Upper lobe of right lung (tissue), 1 donor: ENCODE measurements around the gene RAD51B. TPM values are rescaled to one million over a fixed set of nuclear protein-coding genes. Genes with fewer than 3 reads are reported as not detected.

Source experiments
- ATAC-seq: fragments of 200-7000 bp; cut with Tn5 transposase; one replicate; pipeline ENCODE4 v1.9.1; 2020; ENCODE audit warnings: mild to moderate bottlenecking, moderate library complexity
- DNase-seq: peaks from one replicate; pipeline ENCODE4 v3.0.0-alpha.2; 2020
- H3K27ac ChIP-seq: fragments of 200-600 bp; one replicate; pipeline ENCODE4 v1.8.0; 2022
- H3K27me3 ChIP-seq: fragments of 200-600 bp; one replicate; pipeline ENCODE4 v1.8.0; 2022; ENCODE audit warnings: mild to moderate bottlenecking
- H3K36me3 ChIP-seq: fragments of 200-600 bp; one replicate; pipeline ENCODE4 v1.8.0; 2022
- H3K4me1 ChIP-seq: fragments of 200-600 bp; one replicate; pipeline ENCODE4 v1.8.0; 2022
- H3K4me3 ChIP-seq: fragments of 200-600 bp; one replicate; pipeline ENCODE4 v1.8.0; 2022; ENCODE audit warnings: mild to moderate bottlenecking
- H3K9me3 ChIP-seq: fragments of 200-600 bp; one replicate; pipeline ENCODE4 v1.8.0; 2022
- CTCF ChIP-seq: fragments of 200-600 bp; IDR thresholded peaks from one replicate; pipeline ENCODE4 v1.8.0; 2022; ENCODE audit warnings: antibody characterized with exemption
- intact Hi-C: fragments of 100-400 bp; cut with DNase I; formaldehyde crosslinking; loops from one replicate; pipeline ENCODE4 v1.11.0; 2022
- total RNA-seq: library from RNA; stranded (reverse); fragmentation: NEBNext Ultra II Directional; extraction: Animal tissue kit (Norgen Biotek cat#: 25700); gene quantifications from one replicate; pipeline ENCODE4 v1.2.1, GENCODE V29; 2021
- donor health status: DM: no; HTN: yes; CAD: no; lungs with severe emphysema.

Gene RAD51B
- total RNA-seq, 1 donor from 2014 or later: 11.5 TPM

GRCh38 chr14:68520637-68521556 is 701.3 kb downstream of the RAD51B start:
- Histone ChIP-seq H3K9me3 (no peaks in the 10 kb centered on the region), H3K36me3 (no peaks in the 10 kb centered on the region), H3K4me1 (peaks cover 30% of the 10 kb centered on the region), H3K4me3 (no peak overlapping the region), H3K27ac (peak overlapping the region; percentile 65), H3K27me3 (no peaks in the 10 kb centered on the region)
- no peak for TF ChIP-seq CTCF
- DNase-seq (no peak), ATAC-seq (peak; percentile 93)
- intact Hi-C loops: no loop called here

GRCh38 chr14:68521557-68521901 is 702.0 kb downstream of the RAD51B start:
- intact Hi-C loops: no loop called here

DNA sequence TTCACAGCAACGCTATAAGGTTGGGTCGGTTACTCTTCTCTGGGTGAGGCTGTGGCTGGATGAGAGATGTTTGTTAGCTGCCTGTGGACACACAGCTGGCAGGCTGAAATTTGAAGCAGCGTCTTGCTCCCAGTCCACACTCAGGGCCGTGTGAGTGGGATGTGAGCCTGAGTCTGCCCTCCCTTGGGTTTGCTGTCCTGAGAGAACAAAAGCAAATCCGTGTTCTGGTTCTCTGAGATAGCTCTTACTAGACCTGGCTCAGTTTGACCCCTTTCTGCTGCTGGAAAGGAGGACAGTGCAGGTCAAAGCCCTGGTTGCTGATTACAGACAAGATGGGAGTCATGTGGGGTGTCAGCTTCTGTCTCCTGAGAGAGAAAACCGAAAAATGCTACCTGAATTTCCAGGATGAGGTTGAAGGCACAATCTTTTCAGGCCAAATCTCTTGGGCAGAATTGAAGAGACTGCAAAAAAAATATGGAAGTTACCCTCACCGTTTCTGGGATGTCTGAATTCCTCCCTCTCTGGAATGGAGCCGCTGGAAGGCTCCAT is 702.5 kb downstream of the RAD51B start:
- TF ChIP-seq CTCF: no peak
- intact Hi-C loops: no loop called here

More at GRCh38 chr14:68521557-68521901, 702.0 kb downstream of the RAD51B start:
- TF ChIP-seq CTCF: no peak
- H3K4me3 ChIP-seq: no peak overlapping the region
- peaks cover 30% of the 10 kb centered on the region for H3K4me1 ChIP-seq
- no peaks in the 10 kb centered on the region for H3K36me3 ChIP-seq
- no peaks in the 10 kb centered on the region for H3K27me3 ChIP-seq
- ATAC-seq: no peak
- no peak for DNase-seq
- H3K27ac ChIP-seq: peak overlapping the region; percentile 58
- H3K9me3 ChIP-seq: no peaks in the 10 kb centered on the region

DNA sequence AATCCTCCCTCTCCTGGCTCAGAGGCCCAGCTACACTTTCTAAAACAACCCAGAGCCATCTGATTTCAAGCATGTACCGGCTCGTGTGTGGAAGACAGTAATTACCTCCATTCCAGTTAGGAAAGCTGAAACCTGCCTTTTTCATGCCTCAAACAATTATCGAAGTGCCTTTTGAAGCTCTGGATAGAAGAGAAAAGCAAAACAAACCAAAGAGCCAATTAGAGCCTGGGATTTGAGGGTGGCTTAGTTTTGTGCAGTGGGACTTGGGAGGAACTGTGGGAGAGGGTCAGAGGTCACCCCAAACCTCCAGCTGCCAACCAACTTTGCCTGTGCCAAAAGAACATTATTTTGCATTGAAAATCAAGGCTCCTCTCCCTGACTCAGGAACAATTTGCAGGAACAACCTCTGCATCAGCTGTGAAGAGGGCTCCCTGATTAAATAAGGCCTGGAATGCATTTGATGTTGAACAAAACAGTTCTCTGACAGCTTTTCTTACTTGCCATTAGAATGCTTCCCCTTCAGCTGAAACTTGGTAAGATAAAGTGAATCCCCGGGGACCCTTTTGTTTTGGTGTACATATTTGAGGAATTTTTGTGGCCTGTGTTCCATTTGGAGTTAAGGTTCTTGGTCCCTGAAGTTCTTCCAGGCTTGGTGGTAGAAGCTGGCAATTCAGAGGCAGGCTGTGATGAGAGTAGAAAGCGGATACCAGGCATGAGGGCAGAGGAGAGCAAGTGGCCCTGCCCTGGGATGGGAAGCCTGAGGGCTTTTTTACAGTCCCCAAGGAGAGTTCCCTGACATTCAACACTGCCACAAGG is 703.1 kb downstream of the RAD51B start:
- peaks cover 38% of the 10 kb centered on the region for H3K4me1 ChIP-seq
- ATAC-seq (no peak), DNase-seq (no peak)
- no peaks in the 10 kb centered on the region for H3K27me3 ChIP-seq
- intact Hi-C loops: no loop called here
- no peaks in the 10 kb centered on the region for H3K36me3 ChIP-seq
- TF ChIP-seq CTCF: no peak
- peak overlapping the region; percentile 58 for H3K27ac ChIP-seq
- H3K9me3 ChIP-seq: no peaks in the 10 kb centered on the region
- no peak overlapping the region for H3K4me3 ChIP-seq

More for the DNA sequence above, 702.5 kb downstream of the RAD51B start:
- Histone ChIP-seq H3K36me3 (no peaks in the 10 kb centered on the region), H3K27me3 (no peaks in the 10 kb centered on the region), H3K4me1 (peaks cover 31% of the 10 kb centered on the region), H3K27ac (peak overlapping the region; percentile 58), H3K9me3 (no peaks in the 10 kb centered on the region), H3K4me3 (no peak overlapping the region)
- DNase-seq: no peak
- no peak for ATAC-seq

DNA sequence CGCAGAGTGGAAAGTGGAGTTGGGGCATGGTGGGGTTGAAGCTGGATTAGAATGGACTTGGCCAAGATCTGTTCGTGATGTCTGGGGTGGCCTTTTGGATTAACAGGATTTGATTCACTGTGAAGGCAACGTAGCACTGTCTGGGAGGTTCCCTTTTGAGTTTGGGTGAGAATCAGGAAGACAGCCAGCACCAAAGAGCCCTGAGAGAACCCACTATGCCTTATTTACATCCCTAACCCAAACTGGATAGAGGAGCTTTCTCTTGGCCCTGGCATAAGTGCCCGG is 703.7 kb downstream of the RAD51B start:
- no peak for ATAC-seq

More for the DNA sequence above, 703.7 kb downstream of the RAD51B start:
- intact Hi-C loops: no loop called here
- peak overlapping the region; percentile 38 for H3K27ac ChIP-seq
- DNase-seq: no peak
- no peaks in the 10 kb centered on the region for H3K36me3 ChIP-seq
- H3K9me3 ChIP-seq: no peaks in the 10 kb centered on the region
- H3K4me1 ChIP-seq: peaks cover 38% of the 10 kb centered on the region
- no peak for TF ChIP-seq CTCF
- H3K27me3 ChIP-seq: no peaks in the 10 kb centered on the region
- no peak overlapping the region for H3K4me3 ChIP-seq
